ENCODE results near the gene RNF26.

The RNF26 gene

DNA sequence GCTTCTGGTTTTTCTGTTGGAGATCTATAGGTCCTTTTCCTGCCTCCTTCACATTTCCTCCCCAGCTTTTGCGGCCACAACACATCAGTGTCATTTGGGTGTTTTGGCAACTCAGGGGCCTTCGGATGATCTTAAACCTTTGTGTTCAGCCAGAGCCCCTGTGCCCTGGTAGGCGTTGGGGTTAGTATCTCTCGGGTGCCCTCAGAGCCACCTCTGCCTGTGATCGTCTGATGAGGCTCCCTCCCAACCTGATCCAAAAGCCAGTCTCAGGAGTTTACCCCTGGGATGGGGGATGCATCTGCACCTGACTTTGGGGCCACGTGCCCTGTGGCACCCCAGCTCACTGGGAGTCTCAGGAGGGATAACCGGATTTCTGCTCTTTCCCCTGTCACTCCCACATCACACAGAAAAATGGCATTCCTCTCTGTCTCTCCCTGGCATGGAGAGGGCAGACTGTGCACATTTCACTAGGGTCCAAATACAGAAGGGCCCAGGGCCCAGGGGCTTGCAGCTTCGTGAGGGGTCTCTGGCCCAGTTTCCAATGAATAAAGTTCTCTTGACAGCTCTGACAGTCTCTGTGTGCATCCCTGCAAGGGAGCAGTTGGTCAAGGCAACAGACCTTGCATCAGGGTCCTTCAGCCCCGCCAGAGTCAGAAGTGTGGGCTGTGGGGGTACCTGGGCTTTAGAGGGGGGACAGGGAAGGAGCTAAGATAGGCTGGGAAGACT, 2.6 kb downstream of the RNF26 start:
- DNase-seq (ENCODE audit: low read depth): no peak

DNA sequence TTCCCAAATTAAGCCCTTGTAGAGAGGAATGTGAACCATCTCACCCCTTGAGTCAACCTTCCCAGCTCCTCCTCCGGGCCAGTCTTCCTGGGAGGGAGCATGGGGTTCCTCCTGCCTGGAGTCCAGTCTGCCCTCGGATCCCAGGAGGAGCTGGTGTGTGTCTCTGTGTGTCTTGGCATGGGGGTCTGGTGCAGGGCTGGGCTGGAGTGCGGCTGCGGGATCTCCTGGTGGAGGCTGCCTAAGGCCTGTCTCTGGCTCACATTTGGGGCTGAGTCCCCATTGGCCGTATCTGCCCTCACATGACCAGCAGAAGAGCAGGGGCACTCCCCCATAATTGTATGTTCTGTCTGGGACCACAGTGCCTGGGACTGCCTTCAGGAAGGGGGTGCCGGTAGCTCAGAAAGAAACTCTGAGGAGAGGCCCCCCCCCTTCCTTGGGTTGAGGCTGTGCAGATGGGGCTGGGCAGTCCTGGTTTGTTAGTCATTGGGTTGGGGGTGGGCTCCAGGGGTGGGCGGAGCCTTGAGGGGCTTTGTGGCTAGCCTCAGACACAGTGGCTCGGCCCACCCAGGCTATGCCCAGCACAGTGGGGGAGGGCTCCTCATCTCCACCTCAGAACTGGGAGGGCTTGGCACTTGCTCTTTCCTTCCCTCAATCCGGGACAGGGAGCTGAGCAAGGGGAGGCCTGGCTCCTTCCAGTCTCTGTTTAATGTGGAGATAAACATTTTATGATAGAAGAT, 3.4 kb downstream of the RNF26 start:
- no peak for DNase-seq (ENCODE audit: low read depth)

DNA sequence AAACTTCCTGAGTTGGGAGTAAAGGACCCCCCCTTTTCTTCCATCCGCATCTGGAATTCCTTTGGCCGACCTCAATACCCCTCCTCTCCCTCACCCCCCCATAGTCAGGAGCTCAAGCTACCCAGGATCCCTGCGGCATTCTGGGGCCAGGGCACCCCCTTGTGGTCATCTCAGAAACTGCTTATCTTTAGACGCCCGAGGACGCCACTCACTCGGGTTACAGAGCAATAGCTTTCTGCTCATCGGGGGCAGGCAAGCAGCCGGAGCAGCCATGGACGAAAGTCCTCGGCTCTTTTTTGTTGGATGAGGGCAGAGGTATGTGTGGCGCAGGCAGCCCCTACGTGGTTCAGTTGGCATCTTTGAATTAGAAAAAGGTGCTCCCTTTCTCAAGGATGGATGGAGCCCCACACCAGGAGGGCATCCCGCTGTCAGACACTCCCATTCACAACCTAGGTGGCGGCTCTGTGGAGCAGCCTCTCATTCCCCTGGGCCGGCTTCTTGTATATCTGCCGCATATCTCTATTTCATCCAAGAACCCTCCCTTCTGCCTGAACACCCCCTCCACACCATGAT, 4.1 kb downstream of the RNF26 start:
- no peak for DNase-seq (ENCODE audit: low read depth)

DNA sequence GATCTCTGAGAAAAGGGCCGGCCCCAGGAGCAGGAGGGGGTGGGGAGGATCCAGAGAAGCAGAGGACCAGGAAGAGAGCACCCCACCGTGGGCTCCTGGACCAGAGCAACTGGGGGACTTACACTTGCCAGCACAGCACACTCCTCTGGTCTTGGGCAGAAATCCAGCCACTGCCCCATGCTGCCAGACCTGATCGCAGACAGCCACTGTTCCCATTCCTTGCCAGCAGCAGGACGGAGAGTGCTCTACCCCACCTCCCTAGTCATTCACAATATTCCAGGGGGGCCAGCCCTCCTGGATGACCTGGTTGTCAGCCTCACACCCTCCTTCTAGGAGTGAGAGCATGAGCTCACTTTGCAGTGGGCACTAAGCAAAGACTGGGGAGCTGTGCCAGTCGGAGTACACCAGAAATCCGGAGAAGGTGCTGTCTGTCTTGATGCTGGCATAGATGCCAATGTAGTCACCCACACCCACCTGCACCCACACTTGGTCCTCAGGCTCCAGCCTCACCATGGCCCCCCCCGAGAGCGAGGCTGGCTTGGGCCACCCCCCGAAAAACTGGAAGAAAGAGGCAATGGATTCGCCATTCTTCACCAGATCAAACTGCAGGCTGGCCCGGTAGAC, 4.8 kb downstream of the RNF26 start:
- no peak for DNase-seq (ENCODE audit: low read depth)

DNA sequence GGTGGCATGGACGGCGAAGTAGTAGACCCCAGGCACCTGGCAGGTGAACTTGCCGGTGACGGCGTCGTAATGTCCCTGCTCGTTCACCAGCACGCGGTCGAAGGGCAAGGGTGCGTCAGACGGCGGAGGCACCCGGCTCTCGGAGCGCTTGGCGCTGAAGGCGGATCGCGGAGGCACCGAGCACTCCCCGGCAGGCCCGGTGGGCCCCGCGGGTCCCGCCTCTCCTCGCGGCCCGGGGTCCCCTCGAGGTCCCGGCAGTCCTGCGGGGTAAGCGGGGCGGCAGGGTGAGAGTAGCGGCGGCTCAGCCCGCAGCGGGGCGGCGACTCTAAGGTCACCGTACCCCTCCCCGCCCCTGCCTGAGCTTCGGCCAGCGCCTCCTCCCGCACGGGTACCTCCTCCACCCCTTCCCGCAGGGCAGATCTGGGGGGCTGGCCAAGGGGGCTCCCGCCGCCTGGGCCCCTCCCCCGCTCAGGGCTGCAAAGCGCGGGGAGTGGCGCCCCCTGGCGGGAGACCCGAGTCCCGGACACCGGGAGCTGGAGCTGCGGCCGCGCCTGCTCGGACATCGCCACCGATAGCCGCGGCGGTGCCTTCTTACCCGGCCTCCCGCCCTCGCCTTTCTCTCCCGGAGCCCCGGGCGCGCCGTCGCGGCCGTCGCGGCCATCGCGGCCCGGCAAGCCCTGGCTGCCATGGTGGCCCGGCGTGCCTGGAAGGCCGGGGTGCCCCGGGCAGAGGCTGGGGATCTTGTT, 5.4 kb downstream of the RNF26 start:
- DNase-seq (ENCODE audit: low read depth): no peak

DNA sequence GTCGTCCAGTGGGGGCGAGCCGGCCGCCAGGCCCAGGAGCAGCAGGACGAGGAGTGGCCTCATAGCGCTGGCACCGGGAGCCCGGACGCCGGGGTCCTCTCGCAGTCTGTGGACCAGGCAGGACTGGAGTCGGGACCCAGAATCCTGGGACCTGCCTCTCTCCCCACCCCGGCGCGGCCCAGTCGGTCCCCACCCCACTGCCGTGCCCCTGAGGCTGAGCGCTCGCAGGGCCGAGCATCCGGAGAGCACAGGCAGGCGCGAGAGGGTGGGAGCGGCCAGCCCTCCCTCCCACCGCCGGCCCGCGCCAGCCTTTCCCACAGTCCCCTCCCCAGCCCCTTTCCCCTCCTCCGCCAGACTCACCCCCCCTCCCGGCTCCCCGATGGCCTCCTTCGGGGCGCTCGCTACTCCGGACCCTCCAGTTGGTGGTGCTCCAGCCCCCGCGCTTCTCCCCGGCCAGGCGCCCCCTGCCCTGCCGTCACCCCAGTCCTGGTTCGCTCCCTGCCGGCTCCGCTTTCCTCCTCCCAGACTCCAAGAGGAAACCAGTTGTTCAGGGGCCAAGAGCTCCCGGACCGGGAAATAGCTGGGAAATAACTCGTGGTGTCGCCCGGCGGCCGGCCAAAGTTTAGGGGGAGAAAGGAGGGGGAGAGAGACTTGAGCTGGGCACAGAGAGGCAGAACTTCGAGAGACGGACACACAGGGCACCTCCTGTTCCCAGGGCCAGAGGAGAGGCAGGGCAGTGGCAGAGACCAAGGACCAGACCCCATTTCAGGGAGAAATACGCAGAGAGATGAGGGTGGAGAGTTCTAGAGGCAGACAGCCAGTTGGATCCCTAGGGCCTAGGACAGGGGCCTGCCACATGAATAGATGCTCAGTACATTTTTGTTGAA, 6.3 kb downstream of the RNF26 start, which contains the start of gene C1QTNF5:
TSS of gene C1QTNF5 (minus strand) at position 549 of the 887 bp plus-strand sequence. CDS start at position 63, 486 bp downstream.
- DNase-seq (ENCODE audit: low read depth): no peak

DNA sequence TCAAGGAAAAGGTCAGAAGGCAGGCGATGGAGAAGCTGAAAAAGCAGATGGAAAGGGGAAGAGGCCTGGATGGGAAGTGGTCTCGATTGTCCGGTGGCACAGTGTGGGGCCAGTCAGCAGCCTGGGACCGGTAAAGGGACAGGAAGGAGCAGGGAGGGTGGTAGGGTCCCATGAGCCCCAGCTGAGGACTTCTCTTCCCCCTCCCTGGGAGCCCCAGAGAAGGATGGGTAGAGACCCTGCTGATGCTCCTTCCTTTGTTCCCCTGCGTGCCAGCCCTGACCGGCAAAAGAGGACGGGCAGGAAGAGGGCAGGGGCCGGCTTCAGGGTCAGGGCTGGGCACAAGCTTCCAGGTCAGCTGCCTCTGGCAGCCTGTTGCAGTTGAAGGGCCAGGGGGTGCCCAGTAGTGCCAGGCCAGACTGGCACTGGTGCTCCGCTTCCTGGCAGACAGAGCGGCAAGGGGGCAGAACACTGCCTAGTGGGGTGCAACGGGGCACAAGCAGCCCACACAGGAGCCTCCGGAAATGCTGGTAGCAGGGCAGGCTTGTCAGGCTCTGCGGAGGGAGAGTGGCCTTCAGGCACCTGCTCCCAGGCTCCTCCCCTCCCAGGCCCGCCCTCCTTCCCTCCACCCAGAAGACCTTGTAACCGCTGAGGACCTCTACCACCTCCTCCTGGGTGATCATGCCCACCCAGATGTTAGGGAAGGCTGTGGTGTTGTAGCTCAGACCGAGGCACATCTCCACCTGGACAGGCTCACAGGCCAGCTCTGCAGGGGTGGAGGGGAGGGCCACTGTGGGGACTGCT, 7.1 kb downstream of the RNF26 start:
- DNase-seq (ENCODE audit: low read depth): no peak

DNA sequence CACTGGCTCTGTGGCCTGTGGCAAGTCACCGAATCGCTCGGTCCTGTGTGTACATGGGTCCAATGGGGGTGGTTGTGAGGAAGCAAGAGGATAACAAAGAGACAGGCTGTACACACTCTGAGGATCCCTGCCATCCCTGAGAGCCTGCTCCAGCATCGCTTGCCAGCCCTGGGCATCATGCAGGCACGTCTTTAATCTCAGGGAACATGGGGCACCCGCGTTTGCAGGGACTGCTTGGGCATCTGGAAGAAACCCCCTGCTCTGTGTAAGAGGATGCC, 7.6 kb downstream of the RNF26 start:
- no peak for DNase-seq (ENCODE audit: low read depth)

DNA sequence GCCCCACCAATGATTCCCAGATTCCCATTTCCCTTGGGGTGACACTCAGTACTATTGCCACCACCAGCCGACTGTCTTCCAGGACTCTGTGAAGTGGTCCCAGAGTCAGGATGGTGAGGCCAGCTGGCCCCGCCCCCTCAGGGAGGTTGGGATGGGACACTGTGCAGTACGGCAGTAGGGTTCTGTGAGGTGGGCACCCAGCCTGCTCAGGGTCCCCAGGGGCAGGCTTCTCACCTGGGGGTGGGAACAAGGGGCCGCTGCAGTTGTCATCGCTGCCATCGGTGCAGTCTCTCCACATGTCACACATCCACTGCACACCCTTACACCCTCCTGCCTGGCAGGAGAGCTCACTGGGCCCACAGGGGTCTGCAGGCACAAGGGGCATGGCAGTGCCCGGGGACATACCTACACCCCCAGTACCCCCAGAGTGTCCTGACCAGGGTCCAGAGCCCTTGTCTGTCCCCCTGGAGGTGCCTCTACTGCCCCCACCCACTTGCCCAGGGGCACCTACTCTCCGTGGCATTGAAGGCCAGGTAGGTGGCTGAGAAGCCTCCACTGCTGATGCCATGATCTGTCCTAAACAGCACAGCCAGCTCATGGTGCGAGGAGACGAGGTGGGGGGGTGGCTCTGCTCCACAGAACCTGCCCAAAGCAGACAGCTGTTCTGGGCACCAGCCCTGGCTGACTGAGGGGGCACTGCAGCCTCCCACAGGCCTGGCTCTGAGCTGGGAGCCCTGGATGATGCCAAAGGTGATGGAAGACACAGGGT, 8.2 kb downstream of the RNF26 start:
- DNase-seq (ENCODE audit: low read depth): no peak

DNA sequence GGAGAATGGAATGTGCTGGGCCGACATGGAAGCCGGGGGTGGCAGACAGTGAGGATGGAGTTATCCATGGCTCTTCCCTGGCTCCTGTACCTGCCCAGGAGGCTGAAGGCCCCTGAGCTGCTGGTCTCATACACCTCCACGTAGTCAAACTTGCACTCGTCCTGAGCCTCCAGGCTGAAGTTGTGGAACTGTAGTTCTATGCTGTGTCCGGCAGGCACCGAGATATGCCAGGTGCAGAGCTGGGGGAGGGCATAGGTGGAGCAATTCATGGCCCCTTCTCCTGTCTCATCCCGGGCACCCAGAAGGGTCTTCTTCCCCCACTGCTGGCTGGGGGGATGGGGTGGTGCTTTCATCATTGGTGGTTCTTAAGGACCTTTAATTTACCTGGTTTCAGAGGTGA, 9.4 kb downstream of the RNF26 start:
- DNase-seq (ENCODE audit: low read depth): no peak

DNA sequence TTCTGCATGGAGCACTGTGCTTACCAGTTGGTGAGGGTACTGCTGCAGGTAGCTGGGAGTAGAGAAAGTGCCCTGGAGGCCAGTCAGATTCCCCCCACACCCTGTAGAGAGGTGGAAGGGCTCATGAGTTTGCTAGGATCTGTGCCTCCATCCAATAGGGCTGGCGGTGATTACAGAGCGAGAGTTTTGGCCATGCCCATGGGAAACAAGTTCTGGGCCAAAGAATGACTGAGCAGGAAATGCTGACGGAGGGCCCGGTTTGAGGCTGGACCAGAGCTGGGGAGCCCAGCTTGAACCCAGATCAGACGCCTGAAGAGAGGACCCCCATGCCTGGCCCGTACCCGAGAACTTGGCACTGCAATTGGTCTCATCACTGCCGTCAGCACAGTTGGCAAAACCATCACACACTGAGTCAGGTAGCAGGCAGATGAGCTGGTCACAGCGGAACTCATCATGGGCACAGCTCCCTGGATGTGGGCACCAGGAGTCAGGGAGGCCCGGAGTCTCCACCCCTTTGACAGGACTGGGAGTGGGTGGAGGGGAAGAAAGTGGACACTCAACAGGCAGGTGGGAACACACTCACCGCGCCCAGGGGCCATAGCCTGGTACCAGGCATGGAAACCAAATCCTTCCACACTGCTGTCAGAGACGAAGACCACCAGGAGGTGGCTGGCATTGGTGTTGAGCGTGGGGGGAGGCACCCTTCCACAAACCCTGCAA, 10.1 kb downstream of the RNF26 start:
- no peak for DNase-seq (ENCODE audit: low read depth)

DNA sequence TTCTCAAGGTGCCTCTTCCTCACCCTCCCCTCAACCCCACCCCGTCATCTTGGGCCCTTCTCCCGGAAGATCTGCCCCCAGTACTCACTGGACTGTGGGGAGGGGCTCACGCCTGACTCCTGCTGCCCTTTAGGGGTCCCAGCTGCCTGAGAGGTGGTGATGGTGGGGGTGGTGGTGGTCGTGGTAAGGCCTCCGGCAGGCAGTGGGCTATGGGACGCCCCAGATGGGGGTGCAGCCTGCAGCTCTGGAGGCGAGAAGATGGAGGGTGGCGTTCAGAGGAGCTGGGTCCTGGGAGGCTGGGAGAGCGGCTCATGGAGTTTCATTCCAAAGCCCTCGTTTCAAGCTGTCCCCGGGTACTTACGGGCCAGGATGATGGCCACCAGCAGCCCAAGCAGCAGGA, 11.4 kb downstream of the RNF26 start:
- DNase-seq (ENCODE audit: low read depth): no peak

DNA sequence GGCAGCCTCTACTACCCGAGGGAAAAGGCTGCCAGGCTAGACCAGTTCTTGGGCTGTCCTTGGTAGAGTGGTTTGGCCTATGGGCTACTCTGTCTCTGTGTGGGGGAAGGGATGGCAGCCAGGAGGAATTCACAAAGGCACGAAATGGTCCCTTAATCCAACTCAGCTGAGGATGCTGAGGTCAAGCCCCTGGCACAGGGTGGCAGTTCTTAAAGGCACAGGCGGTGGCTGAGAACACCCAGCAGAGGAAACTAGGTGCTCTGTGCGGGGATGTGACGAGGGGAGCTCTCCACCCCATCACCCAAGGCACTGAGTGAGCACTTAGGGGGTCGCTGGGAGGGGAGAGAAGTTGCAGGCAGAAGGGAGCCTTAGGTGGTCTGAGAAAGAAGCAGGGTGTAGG, 12.3 kb downstream of the RNF26 start, which contains the start of gene MFRP:
TSS of gene MFRP (minus strand) at position 101 of the 400 bp plus-strand sequence. CDS start 192 bp downstream, outside the sequence.
- no peak for DNase-seq (ENCODE audit: low read depth)

DNA sequence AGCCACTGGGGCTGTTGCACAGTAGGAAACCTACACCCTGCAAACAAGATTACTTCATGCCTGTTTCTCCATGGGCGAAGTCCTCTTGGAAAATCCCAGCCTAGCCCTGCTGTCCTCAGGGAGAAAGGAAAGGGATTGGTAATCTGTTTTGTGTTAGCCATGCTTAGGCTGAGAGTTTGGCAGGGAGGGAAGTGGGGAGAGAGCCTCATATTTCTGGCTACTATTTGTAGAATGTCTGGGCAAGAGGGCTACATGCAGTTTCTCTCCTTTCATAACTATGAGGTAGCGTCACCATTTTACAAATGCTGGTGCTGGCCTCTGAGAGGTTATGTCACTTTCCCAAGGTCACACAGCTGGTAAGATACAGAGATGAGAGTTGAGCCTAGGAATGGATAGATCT, 12.9 kb downstream of the RNF26 start:
- no peak for DNase-seq (ENCODE audit: low read depth)

DNA sequence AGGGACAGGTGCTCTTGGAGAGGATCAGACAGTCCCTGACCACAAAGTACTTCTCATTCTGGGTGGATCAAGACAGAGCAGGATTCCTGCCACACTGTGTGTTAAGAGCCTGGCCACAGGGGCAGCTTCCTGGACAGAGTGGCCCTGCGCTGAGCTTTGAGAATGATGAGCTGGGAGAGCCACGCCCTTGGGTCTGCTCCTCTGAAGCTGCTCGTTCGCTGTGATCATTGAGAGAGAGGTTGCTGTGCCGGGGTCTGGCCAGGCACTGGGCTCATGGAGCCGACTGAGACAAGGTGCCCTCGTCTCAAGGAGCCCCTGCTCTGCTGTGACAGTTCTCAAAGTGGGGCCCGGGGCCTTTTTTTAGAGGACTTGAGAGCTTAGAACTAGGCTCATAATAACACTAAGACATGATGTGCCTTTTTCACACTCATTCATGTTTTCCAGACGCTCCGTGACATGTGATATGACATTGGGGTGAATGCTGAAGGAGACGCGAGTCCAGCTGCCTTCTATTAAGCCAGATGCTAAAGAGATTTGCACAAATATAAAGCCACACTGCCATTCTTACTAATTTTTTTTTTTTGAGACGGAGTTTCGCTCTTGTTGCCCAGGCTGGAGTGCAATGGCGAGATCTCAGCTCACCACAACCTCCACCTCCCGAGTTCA, 13.7 kb downstream of the RNF26 start:
- DNase-seq (ENCODE audit: low read depth): no peak

DNA sequence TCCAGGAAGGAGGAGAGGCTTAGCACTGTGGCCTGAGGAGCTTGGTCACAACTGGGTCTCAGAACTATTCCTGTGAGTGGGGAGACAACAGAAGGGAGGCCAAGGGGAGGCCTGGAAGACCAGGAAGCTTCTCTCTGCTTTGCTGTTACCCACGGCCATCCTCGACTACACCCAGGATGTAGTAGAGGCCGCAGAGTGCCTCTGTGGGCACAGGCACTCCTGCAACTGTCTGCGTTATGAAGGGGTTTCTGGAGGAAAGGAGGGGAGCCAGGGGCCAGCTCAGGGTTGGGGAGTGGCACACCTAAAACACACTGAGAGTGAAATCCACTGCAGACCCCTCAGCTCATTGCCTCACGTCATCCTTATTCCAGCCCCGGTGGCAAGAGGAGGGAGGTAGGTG, 16.0 kb downstream of the RNF26 start:
- no peak for DNase-seq (ENCODE audit: low read depth)

DNA sequence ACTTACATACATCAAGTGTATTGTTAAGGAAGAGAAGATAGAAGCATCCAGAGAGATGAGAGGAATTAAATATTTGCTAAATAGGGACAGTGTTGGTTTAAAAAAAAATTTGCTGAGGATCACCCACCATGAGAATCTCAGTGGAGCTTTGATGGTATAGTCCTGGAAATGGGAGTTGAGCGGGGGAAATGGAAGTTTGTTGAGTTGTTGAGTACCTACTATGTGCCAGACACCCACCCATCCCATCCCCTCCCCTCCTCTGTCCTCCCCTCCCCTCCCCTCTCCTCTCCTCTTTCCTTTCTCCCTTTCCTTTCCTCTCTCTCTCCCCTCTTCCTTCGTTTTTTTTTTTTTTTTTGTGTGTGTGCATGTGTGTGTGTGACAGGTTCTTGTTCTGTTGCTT, 16.9 kb downstream of the RNF26 start:
- DNase-seq (ENCODE audit: low read depth): no peak

DNA sequence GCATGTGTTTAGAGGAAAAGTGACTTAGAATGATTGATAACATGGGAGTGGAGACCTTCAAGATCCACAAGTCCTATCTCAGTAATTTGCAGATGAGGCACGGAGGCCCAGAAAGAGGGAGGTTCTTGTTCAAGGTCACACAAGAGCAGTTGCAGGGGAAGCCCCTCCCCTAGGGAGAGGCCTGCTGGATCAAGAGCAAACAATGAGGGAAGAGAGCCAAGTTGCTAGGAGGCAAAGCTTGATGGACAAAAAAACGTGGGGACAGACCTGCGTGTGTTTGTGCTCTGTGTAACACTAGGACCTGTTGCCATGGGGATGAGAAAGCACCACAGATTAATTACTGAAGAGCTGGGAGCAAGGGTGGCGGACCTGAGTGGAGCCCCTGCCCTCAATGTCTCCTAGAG, 18.5 kb downstream of the RNF26 start:
- no peak for DNase-seq (ENCODE audit: low read depth)
